WTC11 (cell line): ENCODE results near the gene PXN.

Experiments used
- AR ChIP-seq: fragments of 250-450 bp; sonication (Bioruptor Pico); IDR thresholded peaks from 2 replicates; pipeline ENCODE4 v1.9.0; 2021; ENCODE audit warnings: mild to moderate bottlenecking
- ATF3 ChIP-seq: sonication (generic); formaldehyde crosslinking; conservative IDR thresholded peaks from 2 replicates; pipeline ENCODE4 v1.8.1; 2022; ENCODE audit warnings: mild to moderate bottlenecking, missing genetic modification reagents
- CREB1 ChIP-seq: sonication (generic); formaldehyde crosslinking; IDR thresholded peaks from 2 replicates; pipeline ENCODE4 v1.8.0; 2023; ENCODE audit warnings: mild to moderate bottlenecking, missing genetic modification reagents
- CTCF ChIP-seq: fragments of 200-600 bp; IDR thresholded peaks from 2 replicates; pipeline ENCODE4 v1.8.0; 2022; ENCODE audit warnings: antibody characterized with exemption
- E2F4 ChIP-seq: sonication (generic); formaldehyde crosslinking; IDR thresholded peaks from 2 replicates; pipeline ENCODE4 v1.8.1; 2022; ENCODE audit warnings: low read depth, mild to moderate bottlenecking, moderate library complexity, missing genetic modification reagents, borderline replicate concordance
- GABPB1 ChIP-seq: sonication (generic); formaldehyde crosslinking; IDR thresholded peaks from 2 replicates; pipeline ENCODE4 v1.8.1; 2023; ENCODE audit warnings: mild to moderate bottlenecking, missing genetic modification reagents
- NFE2L1 ChIP-seq: sonication (generic); formaldehyde crosslinking; IDR thresholded peaks from 2 replicates; pipeline ENCODE4 v1.8.1; 2023; ENCODE audit warnings: missing genetic modification reagents
- TCF7 ChIP-seq: sonication (generic); formaldehyde crosslinking; IDR thresholded peaks from 2 replicates; pipeline ENCODE4 v1.8.0; 2022; ENCODE audit warnings: mild to moderate bottlenecking, low read depth, missing genetic modification reagents, moderate library complexity

GRCh38 chr12:120209851-120210250 lies 55.7 kb downstream of the PXN start:
- TF ChIP-seq CTCF (no peak), E2F4 (CRISPR knock-in tag) (no peak), ATF3 (no peak), CREB1 (CRISPR knock-in tag) (no peak), AR (CRISPR knock-in tag) (no peak), NFE2L1 (CRISPR knock-in tag) (no peak), GABPB1 (no peak), TCF7 (CRISPR knock-in tag) (no peak)
